Lower leg skin (tissue), 4 donors: ENCODE results near the gene HDAC4. TPM values are rescaled to one million over a fixed set of nuclear protein-coding genes. Genes with fewer than 3 reads are reported as not detected.

ENCODE experiments used
- DNase-seq, 2 donors: peaks; one replicate each; pipeline ENCODE4 v3.0.0-alpha.2; 2019; ENCODE audit warnings: low spot score in 2 of 2
- H3K4me3 ChIP-seq: fragments of 200-600 bp; sonication (generic); 2 replicates; pipeline ENCODE4 v1.5.1; 2017; ENCODE audit warnings: mild to moderate bottlenecking, low read depth; ENCODE audit not compliant: poor library complexity, severe bottlenecking
- POLR2A ChIP-seq, 2 donors: fragments of 450-650 bp; IDR thresholded peaks; one replicate each; pipeline ENCODE4 v1.6.1; 2016 to 2017; ENCODE audit warnings: antibody characterized with exemption in 2 of 2, mild to moderate bottlenecking in 1 of 2, moderate library complexity in 1 of 2
- WGBS, 2 donors: methylation state at CpG; one replicate each; pipeline ENCODE4 v1.1.5; 2018; 5-methylcytosine and 5-hydroxymethylcytosine counted together
- intact Hi-C: fragments of 100-400 bp; cut with DNase I; formaldehyde crosslinking; loops from one replicate; pipeline ENCODE4 v1.15.0; 2023; ENCODE audit warnings: low total_unique reads
- total RNA-seq, 4 donors: library from RNA; depleted of rRNA; stranded (reverse); fragments of >200 nt; gene quantifications; one replicate each; pipeline ENCODE4 v1.1.0, GENCODE V29; 2016
- TF ChIP-seq, protein P1 (sequence below), 3 donors: fragments of 450-650 bp; IDR thresholded peaks; one replicate each; pipeline ENCODE4 v1.5.1; 2016; ENCODE audit warnings: antibody characterized with exemption in 3 of 3, mild to moderate bottlenecking in 3 of 3, moderate library complexity in 2 of 3

The HDAC4 gene
- total RNA-seq, 4 donors from 2014 or later, result 27.4 to 85.5 (median 57.9) TPM

DNA sequence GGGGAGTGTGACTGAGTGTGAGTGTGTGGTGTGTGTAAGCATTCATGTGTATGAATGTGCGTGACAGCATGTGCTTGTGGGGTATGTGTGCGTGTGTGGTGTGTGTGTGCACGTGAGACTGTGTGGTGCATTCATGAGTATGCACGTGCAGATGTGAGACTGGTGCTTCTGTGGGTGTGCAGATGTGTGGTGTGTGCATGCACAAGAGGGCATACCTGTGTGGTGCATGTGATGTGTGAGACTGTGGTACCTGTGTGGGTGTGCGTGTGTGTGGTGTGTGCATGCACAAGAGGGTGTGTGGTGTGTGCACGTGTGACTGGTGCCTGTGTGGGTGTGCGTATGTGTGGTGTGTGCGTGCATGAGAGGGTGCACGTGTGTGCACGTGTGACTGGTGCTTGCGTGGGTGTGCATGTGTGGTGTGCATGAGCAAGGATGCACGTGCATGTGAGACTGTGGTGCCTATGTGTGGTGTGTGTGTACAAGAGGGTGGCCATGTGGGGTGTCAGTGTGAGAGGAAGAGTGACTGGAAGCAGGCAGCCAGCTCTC is 339.6 kb downstream of the HDAC4 start:
- TF ChIP-seq, protein P1, sequence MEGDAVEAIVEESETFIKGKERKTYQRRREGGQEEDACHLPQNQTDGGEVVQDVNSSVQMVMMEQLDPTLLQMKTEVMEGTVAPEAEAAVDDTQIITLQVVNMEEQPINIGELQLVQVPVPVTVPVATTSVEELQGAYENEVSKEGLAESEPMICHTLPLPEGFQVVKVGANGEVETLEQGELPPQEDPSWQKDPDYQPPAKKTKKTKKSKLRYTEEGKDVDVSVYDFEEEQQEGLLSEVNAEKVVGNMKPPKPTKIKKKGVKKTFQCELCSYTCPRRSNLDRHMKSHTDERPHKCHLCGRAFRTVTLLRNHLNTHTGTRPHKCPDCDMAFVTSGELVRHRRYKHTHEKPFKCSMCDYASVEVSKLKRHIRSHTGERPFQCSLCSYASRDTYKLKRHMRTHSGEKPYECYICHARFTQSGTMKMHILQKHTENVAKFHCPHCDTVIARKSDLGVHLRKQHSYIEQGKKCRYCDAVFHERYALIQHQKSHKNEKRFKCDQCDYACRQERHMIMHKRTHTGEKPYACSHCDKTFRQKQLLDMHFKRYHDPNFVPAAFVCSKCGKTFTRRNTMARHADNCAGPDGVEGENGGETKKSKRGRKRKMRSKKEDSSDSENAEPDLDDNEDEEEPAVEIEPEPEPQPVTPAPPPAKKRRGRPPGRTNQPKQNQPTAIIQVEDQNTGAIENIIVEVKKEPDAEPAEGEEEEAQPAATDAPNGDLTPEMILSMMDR (IDR thresholded peaks at IDR 0.05), result no peak
- TF ChIP-seq POLR2A (IDR thresholded peaks at IDR 0.05), result no peak

DNA sequence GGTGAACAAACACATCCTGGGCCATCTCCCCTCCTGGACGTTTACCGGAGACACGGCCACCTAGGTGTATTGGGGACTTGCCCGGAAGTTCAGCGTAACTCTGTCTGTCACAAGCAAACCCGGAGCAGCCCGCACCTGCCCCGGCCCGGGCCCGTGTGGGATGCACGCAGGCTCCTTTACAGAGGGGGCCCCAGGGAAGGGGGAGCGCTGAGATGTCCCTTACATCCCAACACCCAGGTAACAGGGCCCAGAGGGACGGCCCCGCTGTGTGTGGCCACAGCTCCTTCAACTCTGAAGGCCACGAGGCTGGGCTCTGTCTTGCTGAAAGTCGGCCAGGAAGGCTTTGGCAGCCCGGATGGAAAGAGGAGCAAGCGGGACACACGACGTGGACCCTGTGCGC is 340.1 kb downstream of the HDAC4 start:
- no peak for DNase-seq
- no peak overlapping the region for H3K4me3 ChIP-seq
- TF ChIP-seq POLR2A (IDR thresholded peaks at IDR 0.05), result no peak
- TF ChIP-seq, protein P1 (IDR thresholded peaks at IDR 0.05), result no peak
- intact Hi-C loops, result no loop called here
- 90 to 96% methylated on average over 21 of the region's 21 CpGs for WGBS, 2 donors

More for the DNA sequence above, 339.6 kb downstream of the HDAC4 start:
- intact Hi-C loops, result no loop called here
- WGBS, 2 donors, result 88 to 94% methylated on average over 12 of the region's 12 CpGs
- H3K4me3 ChIP-seq, result no peak overlapping the region
- no peak for DNase-seq

DNA sequence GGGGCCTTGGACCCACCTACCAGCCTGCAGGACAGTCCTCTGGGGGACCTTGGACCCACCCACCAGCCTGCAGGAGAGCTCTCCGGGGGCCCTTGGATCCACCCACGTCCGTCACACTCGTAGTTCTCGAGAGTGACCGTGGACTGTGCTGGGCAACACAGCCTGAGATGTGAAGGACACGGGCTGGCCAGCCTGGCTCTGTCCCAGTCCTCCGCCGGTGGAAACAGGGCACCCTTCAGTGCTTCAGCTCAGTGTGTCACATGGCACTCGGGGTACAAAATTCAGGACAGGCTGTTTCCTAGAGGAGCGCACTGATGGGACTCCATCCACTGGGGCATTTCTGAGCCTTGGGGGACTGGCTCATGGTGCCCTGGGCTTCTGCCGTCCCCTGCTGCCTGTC is 341.0 kb downstream of the HDAC4 start:
- intact Hi-C loops, result no loop called here
- 95 to 96% methylated on average over 7 to 12 of the region's 12 CpGs for WGBS, 2 donors
- no peak for DNase-seq
- H3K4me3 ChIP-seq, result no peak overlapping the region
- TF ChIP-seq POLR2A (IDR thresholded peaks at IDR 0.05), result no peak
- TF ChIP-seq, protein P1 (IDR thresholded peaks at IDR 0.05), result no peak

DNA sequence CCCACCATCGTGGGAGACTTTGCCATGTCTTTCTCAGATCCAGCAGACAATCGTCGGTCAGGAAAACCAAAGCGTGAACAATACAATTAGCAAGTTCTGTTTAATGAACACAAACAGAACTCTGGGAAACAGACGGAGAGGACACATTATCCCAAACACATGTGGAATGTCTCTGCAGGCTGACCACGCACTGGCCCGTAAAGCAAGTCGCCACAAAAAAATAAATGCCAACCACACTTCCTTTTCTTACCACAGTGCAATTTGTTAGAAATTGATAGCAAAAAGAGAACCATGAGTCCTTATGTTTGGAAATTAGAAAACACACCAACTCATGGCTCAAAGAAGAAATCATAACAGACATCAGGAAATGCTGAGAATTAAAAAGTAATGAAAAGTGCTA is 342.1 kb downstream of the HDAC4 start:
- no peak for DNase-seq
- intact Hi-C loops, result no loop called here
- WGBS, 2 donors, result 79 to 86% methylated on average over 8 of the region's 8 CpGs
- no peak overlapping the region for H3K4me3 ChIP-seq
- no peak for TF ChIP-seq POLR2A (IDR thresholded peaks at IDR 0.05)
- TF ChIP-seq, protein P1 (IDR thresholded peaks at IDR 0.05), result no peak

DNA sequence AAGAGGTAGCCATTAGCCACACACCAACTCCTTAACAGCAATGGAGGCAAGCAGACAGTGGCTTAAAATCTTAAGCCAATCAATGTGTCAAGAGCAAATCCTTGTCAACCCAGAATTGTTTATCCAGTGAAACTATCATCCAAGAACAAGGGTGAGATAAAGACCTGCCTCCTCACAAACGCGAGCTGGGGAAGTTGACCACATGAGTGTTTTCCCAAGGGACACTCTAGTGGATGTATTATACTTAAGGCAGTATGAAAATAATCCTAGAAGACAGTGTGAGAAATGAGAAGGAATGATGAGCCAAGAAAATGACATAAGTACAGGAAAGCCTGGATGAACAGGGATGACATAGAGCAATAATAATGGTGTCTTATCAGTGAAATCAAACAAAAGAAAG is 343.3 kb downstream of the HDAC4 start:
- 75 to 76% methylated on average over 2 of the region's 2 CpGs for WGBS, 2 donors
- intact Hi-C loops, result no loop called here
- TF ChIP-seq, protein P1 (IDR thresholded peaks at IDR 0.05), result no peak
- TF ChIP-seq POLR2A (IDR thresholded peaks at IDR 0.05), result no peak

DNA sequence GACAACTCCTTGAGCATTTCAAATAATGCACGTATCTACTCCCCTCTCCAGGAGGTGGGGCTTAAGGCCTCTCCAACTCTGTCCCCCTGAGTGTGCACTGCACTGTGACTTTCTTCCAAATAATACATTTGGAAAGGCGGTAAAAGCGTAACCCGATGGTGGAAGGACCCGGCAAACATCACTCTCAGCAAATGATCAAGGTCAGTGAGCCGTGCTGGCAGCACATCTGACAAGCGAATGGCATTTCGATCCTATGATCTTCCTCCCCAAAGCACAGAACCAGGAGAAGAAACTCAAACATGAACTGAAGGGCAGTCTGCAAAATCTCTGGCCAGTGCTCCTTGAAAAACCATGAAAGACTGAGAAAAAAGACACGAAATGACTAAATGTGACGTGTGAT is 344.2 kb downstream of the HDAC4 start:
- TF ChIP-seq POLR2A (IDR thresholded peaks at IDR 0.05), result no peak
- TF ChIP-seq, protein P1 (IDR thresholded peaks at IDR 0.05), result no peak
- H3K4me3 ChIP-seq, result no peak overlapping the region
- DNase-seq, result no peak
- 96% methylated on average over 10 of the region's 10 CpGs for WGBS, 2 donors
- intact Hi-C loops, result no loop called here

More for the DNA sequence above, 343.3 kb downstream of the HDAC4 start:
- H3K4me3 ChIP-seq, result no peak overlapping the region
- no peak for DNase-seq
